Endothelial cell (in vitro differentiated cells): ENCODE data around the gene USF2. TPM values are rescaled to one million over a fixed set of nuclear protein-coding genes. Genes with fewer than 3 reads are reported as not detected.
A peak's percentile ranks its signal among the peaks of the same experiment; 100 is the strongest.

Experiments used
- DNase-seq: peaks from one replicate; pipeline ENCODE4 v3.0.0; 2021; ENCODE audit warnings: low spot score
- H3K27ac Mint-ChIP-seq: one replicate; pipeline ENCODE4 v1.8.0; 2021; ENCODE audit warnings: mixed read lengths, inconsistent platforms; ENCODE audit not compliant: unreplicated experiment
- H3K27me3 Mint-ChIP-seq: one replicate; pipeline ENCODE4 v1.8.0; 2021; ENCODE audit warnings: mild to moderate bottlenecking, moderate library complexity, mixed read lengths, inconsistent platforms; ENCODE audit not compliant: unreplicated experiment
- H3K36me3 Mint-ChIP-seq: one replicate; pipeline ENCODE4 v1.8.0; 2021; ENCODE audit warnings: mild to moderate bottlenecking, low read depth, mixed read lengths, inconsistent platforms; ENCODE audit not compliant: unreplicated experiment
- H3K4me1 Mint-ChIP-seq: one replicate; pipeline ENCODE4 v1.8.0; 2021; ENCODE audit warnings: mild to moderate bottlenecking, mixed read lengths, inconsistent platforms; ENCODE audit not compliant: unreplicated experiment
- H3K4me3 Mint-ChIP-seq: one replicate; pipeline ENCODE4 v1.8.0; 2021; ENCODE audit warnings: mild to moderate bottlenecking, mixed read lengths, inconsistent platforms; ENCODE audit not compliant: unreplicated experiment
- H3K9me3 Mint-ChIP-seq: one replicate; pipeline ENCODE4 v1.8.0; 2021; ENCODE audit warnings: mixed read lengths, inconsistent platforms; ENCODE audit not compliant: unreplicated experiment
- total RNA-seq: library from RNA; stranded (reverse); fragmentation: NEBNext Ultra II Directional; extraction: Animal tissue kit (Norgen Biotek cat#: 25700); gene quantifications from one replicate; pipeline ENCODE4 v1.2.1, GENCODE V29; 2021; ENCODE audit not compliant: unreplicated experiment
- TF ChIP-seq, protein P1 (sequence below): fragments of 200-600 bp; sonication (generic); IDR thresholded peaks from one replicate; pipeline ENCODE4 v1.5.0; 2021; ENCODE audit warnings: antibody characterized with exemption; ENCODE audit not compliant: unreplicated experiment

The USF2 gene
- total RNA-seq, 1 donor from 2014 or later: 92.2 TPM

DNA sequence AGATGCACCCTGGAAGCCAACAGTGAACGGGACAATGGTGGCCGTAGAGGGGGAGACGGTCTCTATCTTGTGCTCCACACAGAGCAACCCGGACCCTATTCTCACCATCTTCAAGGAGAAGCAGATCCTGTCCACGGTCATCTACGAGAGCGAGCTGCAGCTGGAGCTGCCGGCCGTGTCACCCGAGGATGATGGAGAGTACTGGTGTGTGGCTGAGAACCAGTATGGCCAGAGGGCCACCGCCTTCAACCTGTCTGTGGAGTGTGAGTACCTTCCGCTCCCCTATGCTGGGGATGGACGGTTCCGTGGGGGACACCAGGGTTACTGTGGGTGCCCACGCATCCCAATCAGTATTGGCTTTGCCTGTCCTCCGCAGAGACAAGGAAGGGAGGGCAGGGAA lies 33.7 kb downstream of the USF2 start:
- no peak overlapping the region for H3K4me3 Mint-ChIP-seq
- no peaks in the 10 kb centered on the region for H3K9me3 Mint-ChIP-seq
- TF ChIP-seq, protein P1, sequence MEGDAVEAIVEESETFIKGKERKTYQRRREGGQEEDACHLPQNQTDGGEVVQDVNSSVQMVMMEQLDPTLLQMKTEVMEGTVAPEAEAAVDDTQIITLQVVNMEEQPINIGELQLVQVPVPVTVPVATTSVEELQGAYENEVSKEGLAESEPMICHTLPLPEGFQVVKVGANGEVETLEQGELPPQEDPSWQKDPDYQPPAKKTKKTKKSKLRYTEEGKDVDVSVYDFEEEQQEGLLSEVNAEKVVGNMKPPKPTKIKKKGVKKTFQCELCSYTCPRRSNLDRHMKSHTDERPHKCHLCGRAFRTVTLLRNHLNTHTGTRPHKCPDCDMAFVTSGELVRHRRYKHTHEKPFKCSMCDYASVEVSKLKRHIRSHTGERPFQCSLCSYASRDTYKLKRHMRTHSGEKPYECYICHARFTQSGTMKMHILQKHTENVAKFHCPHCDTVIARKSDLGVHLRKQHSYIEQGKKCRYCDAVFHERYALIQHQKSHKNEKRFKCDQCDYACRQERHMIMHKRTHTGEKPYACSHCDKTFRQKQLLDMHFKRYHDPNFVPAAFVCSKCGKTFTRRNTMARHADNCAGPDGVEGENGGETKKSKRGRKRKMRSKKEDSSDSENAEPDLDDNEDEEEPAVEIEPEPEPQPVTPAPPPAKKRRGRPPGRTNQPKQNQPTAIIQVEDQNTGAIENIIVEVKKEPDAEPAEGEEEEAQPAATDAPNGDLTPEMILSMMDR: no peak
- H3K27ac Mint-ChIP-seq: no peak overlapping the region
- DNase-seq: no peak
- peaks cover 13% of the 10 kb centered on the region for H3K4me1 Mint-ChIP-seq
- no peaks in the 10 kb centered on the region for H3K36me3 Mint-ChIP-seq
- H3K27me3 Mint-ChIP-seq: peaks cover 2% of the 10 kb centered on the region

DNA sequence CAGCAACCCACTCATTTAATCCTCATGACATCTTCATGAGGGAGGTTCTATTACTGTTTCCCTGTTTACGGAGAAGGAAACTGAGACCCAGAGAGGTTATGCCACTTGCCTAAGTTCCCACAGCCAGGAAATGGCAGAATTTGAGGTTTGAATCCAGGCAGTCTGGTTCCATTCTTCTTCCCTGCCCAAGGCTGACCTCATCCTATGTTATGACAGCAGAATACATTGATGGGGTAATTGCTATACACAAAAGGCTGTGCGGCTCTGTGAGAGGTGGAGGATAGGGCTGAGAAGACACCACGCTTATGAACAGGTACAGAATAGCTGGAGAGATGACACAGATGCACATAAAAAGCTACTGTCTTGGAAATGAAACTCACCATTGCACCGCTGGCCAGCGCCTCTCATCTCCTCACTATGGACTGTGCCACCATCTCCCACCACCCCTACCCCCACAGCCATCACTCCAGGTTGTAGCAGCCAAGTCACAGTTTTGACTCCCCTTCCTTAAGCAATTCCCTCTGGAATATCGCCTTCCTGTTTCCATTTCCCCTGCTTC lies 34.7 kb downstream of the USF2 start:
- no peaks in the 10 kb centered on the region for H3K9me3 Mint-ChIP-seq
- no peak overlapping the region for H3K27ac Mint-ChIP-seq
- no peak for DNase-seq
- H3K4me3 Mint-ChIP-seq: peak overlapping the region; percentile 33
- TF ChIP-seq, protein P1: no peak
- H3K4me1 Mint-ChIP-seq: peaks cover 13% of the 10 kb centered on the region
- peaks cover 2% of the 10 kb centered on the region for H3K27me3 Mint-ChIP-seq
- no peaks in the 10 kb centered on the region for H3K36me3 Mint-ChIP-seq

DNA sequence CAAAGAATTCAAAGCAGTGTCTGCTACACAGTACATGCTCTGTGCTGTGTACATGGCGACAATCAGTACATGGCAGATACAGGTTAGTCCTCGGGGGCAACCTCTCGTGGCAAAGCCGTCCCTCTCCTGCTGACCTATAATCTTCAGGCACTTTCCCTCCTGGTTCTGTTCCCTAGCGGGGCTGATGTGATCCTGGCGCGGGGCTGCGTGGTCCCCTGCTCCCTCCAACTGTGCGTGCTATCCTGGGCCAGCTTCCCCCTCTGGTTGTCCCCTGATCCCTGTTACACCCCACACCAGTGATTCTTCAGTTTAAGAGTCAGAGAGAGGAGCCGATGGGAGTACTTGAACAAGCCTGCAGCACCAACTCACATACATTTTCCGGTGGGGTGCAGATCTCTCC lies 35.3 kb downstream of the USF2 start:
- no peaks in the 10 kb centered on the region for H3K36me3 Mint-ChIP-seq
- H3K4me1 Mint-ChIP-seq: peaks cover 13% of the 10 kb centered on the region
- peak overlapping the region; percentile 33 for H3K4me3 Mint-ChIP-seq
- H3K9me3 Mint-ChIP-seq: no peaks in the 10 kb centered on the region
- no peak for DNase-seq
- TF ChIP-seq, protein P1: no peak
- peak overlapping the region; percentile 7 for H3K27ac Mint-ChIP-seq
- peaks cover 2% of the 10 kb centered on the region for H3K27me3 Mint-ChIP-seq

DNA sequence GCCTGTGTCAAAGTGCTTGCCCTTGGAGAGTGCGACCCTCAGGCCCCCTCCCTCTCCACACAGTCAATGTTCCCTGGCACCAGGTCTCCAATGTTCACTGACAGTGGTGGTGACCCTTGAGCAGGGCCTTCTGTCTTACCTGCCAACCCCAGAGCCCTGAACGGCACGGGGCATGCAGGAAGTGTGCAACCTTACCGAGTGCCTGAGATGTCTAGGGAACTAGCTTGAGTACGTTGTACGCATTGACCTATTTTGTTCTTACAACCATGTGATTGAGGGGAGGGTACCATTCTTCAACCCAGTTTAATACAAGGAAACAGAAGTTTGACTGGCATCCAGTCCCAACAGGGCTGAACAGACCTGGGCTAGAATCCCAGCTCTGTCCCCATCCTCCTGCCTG lies 36.4 kb downstream of the USF2 start:
- no peak overlapping the region for H3K4me3 Mint-ChIP-seq
- H3K9me3 Mint-ChIP-seq: no peaks in the 10 kb centered on the region
- DNase-seq: no peak
- peaks cover 5% of the 10 kb centered on the region for H3K27me3 Mint-ChIP-seq
- TF ChIP-seq, protein P1: no peak
- peaks cover 13% of the 10 kb centered on the region for H3K4me1 Mint-ChIP-seq
- H3K27ac Mint-ChIP-seq: no peak overlapping the region
- no peaks in the 10 kb centered on the region for H3K36me3 Mint-ChIP-seq

DNA sequence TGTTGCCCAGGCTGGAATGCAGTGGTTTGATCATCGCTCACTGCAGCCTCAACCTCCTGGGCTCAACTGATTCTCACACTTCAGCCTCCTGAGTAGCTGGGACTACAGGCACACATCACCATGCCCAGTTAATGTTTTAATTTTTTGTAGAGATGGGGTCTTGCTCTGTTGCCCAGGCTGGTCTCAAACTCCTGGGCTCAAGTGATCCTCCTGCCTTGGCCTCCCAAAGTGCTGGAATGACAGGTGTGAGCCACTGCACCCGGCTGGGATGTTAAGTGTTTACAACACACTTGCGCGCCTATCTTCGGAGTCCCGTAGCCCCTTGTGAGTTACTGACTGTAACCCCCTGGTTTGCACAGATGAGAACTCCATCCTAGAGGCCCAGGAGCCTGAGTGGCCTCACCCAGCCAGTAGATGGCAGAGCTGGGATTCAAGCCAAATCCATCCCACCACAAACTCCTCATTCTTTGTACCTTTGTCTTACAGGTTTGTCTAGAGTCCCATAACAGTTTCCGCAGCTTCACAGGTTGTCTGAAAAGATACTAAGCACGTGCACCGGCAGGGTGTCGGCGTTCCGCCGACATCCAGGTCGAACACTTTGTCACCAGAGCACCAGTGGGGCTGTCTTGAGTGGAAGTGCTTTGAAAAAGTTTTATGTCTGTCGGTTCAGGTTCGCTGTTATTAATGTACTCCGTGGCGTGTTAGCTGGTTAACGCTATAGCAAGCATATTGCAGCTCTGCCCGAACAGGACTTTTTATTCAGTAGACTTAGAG lies 37.9 kb downstream of the USF2 start:
- Mint-ChIP-seq H3K4me3 (no peak overlapping the region), H3K27ac (no peak overlapping the region), H3K36me3 (no peaks in the 10 kb centered on the region), H3K27me3 (peaks cover 5% of the 10 kb centered on the region), H3K9me3 (no peaks in the 10 kb centered on the region), H3K4me1 (peaks cover 13% of the 10 kb centered on the region)
- DNase-seq: peak; percentile 37
- TF ChIP-seq, protein P1: no peak
